Right atrium auricular region (tissue), 2 donors: ENCODE measurements around the gene ASXL1. TPM values are rescaled to one million over a fixed set of nuclear protein-coding genes. Genes with fewer than 3 reads are reported as not detected.

Experiments used
- DNase-seq: peaks from one replicate; pipeline ENCODE4 v3.0.0-alpha.2; 2019; ENCODE audit warnings: low spot score
- H3K27ac ChIP-seq, 2 donors: fragments of 200-600 bp; sonication (generic); 1 replicate in 1 of 2; 2 replicates in 1 of 2; pipeline ENCODE4 v1.5.1; 2016 to 2019
- H3K27me3 ChIP-seq, 2 donors: fragments of 200-600 bp; sonication (generic); one replicate each; pipeline versions ENCODE4 v1.5.1 to v1.6.0; 2017 to 2019
- H3K36me3 ChIP-seq: fragments of 200-600 bp; sonication (generic); one replicate; pipeline ENCODE4 v1.5.1; 2016
- H3K4me1 ChIP-seq, 2 donors: fragments of 200-600 bp; sonication (generic); one replicate each; pipeline versions ENCODE4 v1.5.1 to v1.6.0; 2017 to 2019
- H3K4me3 ChIP-seq, 2 donors: fragments of 200-600 bp; sonication (generic); 1 replicate in 1 of 2; 2 replicates in 1 of 2; pipeline ENCODE4 v1.5.1; 2017 to 2019; ENCODE audit warnings: mild to moderate bottlenecking in 1 of 2, moderate library complexity in 1 of 2
- H3K9me3 ChIP-seq, 2 donors: fragments of 200-600 bp; sonication (generic); one replicate each; pipeline ENCODE4 v1.5.1; 2019
- CTCF ChIP-seq, 2 donors: fragments of 200-600 bp; sonication (generic); IDR thresholded peaks; one replicate each; pipeline ENCODE4 v1.5.1; 2019; ENCODE audit warnings: antibody characterized with exemption in 2 of 2
- total RNA-seq, 2 donors: library from RNA; depleted of rRNA; stranded (reverse); fragments of >200 nt; gene quantifications; one replicate each; pipeline ENCODE4 v1.1.0, GENCODE V29; 2016

Gene ASXL1
- total RNA-seq, 2 donors from 2014 or later, result 15.9 to 30.5 TPM

GRCh38 chr20:32333181-32333987, 24.7 kb upstream of the ASXL1 start:
- DNase-seq, result no peak
- Histone ChIP-seq H3K27ac (peak overlapping the region; percentile 66 to 83), H3K9me3 (no peaks in the 10 kb centered on the region), H3K27me3 (no peaks in the 10 kb centered on the region), H3K4me1 (peaks cover 0 to 44% of the 10 kb centered on the region in 2 donors), H3K4me3 (no peak overlapping the region), H3K36me3 (peaks cover 15% of the 10 kb centered on the region)
- TF ChIP-seq CTCF (IDR thresholded peaks at IDR 0.05), result no peak

DNA sequence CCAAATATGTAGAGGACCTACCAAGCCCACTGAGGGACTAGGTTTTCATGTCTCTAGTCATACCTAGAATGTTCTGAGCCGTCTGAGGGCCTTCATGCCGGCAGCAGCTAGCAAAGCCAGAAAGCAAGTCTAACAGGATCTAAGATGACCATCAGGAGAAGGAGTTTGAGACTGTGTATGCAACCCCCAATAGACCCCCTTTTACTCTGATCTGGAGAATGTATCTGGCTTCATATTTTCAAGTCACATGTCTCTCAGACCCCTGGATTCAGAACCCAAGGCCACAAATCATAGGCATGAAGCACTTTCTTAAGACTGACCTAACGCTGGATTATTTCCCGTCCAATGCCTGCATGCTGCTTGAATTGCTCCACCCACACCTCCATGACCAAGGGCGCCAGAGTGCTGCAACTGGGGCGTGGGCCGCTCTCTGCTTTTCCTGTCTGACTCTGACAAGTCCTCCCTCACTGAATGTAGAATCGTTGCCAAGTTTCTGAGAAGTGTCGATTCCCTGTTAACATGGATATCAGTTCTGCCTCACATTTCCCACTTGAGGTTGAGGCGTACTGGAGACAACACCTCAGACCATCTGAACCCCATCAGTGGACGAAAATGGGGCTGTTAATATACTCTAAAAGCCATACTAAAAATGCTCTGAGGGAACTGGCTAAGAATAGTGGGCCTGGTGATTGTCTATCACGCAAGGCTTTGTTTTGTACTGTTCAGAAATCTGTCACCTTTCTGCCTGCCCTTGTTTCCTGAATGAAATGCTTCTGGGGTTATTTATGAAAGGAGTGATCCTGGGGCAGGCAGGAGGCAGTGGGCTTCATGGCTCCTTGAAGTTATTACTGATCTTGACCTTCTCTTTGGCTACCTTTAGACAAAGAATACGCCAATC, 23.9 kb upstream of the ASXL1 start:
- Histone ChIP-seq H3K36me3 (peaks cover 11% of the 10 kb centered on the region), H3K4me1 (peaks cover 0 to 52% of the 10 kb centered on the region in 2 donors), H3K27me3 (no peaks in the 10 kb centered on the region), H3K9me3 (no peaks in the 10 kb centered on the region), H3K4me3 (no peak overlapping the region), H3K27ac (peak overlapping the region; percentile 66 to 83)
- peak; percentile 83 for DNase-seq
- TF ChIP-seq CTCF (IDR thresholded peaks at IDR 0.05), result no peak

DNA sequence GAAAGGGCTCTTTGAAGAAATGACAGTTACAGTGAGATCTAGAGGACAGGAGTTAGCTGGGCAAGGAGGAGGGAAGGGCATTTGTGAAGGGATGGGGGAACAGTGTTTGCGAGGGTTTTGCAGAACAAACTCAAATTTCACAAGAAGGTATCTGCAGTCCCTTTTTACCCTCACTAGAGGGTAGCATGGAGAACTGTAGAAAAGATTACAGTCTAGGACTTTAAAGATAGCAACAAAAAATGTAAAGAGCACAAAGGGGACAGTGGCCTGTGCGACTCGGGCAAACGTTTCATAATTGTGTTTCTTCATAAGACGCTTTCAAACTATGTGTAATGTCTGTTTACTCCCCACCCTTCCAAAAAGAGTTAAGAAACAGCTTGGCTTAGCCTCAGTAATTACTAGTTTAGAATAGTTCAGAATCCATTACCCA, 21.2 kb upstream of the ASXL1 start:
- Histone ChIP-seq H3K4me1 (peaks cover 0 to 53% of the 10 kb centered on the region in 2 donors), H3K27ac (peak overlapping the region in 1 of 2 donors; percentile 9), H3K36me3 (no peaks in the 10 kb centered on the region), H3K9me3 (no peaks in the 10 kb centered on the region), H3K27me3 (no peaks in the 10 kb centered on the region), H3K4me3 (no peak overlapping the region)
- DNase-seq, result no peak
- peak; percentile 30 to 67 for TF ChIP-seq CTCF (IDR thresholded peaks at IDR 0.05)

- no peaks in the 10 kb centered on the region for H3K36me3 ChIP-seq
- no peaks in the 10 kb centered on the region for H3K27me3 ChIP-seq
- no peak for DNase-seq
- H3K4me1 ChIP-seq, result peaks cover 0 to 41% of the 10 kb centered on the region in 2 donors
- H3K27ac ChIP-seq, result no peak overlapping the region
- no peaks in the 10 kb centered on the region for H3K9me3 ChIP-seq
- no peak for TF ChIP-seq CTCF (IDR thresholded peaks at IDR 0.05)
- H3K4me3 ChIP-seq, result no peak overlapping the region
These were observed 20.0 kb upstream of the ASXL1 start for GRCh38 chr20:32337937-32338661.

DNA sequence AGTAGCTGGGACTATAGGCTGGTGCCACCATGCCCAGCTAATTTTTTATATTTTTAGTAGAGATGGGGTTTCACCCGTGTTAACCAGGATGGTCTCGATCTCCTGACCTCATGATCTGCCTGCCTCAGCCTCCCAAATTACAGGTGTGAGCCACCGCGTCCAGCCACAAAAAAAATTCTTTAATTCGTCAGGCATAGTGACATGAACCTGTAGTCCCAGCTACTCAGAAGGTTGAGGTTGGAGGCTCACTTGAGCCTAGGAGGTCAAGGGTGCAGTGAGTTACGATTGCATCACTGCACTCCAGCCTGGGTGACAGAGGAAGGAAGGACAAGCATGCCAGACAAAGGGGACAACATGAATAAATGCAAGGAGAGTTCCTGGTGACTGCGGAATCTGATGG, 19.5 kb upstream of the ASXL1 start:
- Histone ChIP-seq H3K9me3 (no peaks in the 10 kb centered on the region), H3K4me3 (no peak overlapping the region), H3K27me3 (no peaks in the 10 kb centered on the region), H3K36me3 (no peaks in the 10 kb centered on the region), H3K4me1 (peaks cover 0 to 38% of the 10 kb centered on the region in 2 donors), H3K27ac (no peak overlapping the region)
- no peak for TF ChIP-seq CTCF (IDR thresholded peaks at IDR 0.05)
- DNase-seq, result no peak
